Measurements from ENCODE around the gene COL8A2. TPM values are rescaled to one million over a fixed set of nuclear protein-coding genes. Genes with fewer than 3 reads are reported as not detected.
"Not testable (repeated sequence)": the region's sequence is repeated elsewhere in the genome, so short reads cannot be mapped to it uniquely, and the experiment has no call there.

COL8A2 gene
- polyA plus RNA-seq, 4 donors: 0.27 to 1.3 (median 0.32) TPM; not detected in 1

DNA sequence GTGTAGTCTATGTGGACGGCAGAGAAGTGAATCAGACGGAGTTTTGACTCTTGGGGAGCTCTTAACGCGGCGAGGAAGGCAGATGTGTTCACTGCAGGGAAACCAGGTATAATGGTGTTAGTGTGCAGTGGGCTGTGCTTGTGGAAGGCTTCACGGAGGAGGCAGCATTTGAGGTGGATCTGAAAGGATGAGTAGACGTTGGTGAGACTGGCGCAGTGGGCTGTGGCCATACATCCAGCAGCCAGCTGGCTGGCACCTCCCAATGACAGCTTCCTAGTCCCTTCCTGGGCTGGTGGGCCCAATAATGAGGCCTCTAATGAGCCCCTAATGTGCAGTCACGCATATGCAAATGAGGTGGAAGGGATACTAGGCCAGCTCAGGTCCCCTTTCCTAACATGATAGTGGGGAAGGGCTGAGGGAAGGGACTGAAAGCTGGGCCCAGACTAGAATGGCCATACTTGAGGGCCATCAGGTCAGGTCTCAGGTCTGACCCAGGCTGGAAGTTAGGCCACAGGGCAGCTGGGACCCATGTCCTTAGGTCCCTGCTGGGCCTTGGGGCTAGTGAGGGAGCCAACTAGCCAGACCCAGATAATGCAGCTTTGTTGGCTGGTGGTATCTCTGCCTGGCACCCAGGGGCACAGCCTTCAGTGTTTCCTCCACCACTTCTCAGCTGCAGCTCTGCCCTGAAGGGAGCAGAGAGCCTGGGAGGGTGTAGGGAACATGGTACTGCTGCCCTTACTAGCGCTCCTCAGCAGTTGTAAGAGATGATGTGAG lies 34.8 kb upstream of the COL8A2 start:
- peaks cover 0 to 40% (median 8%) of the 10 kb centered on the region in 3 donors for H3K4me1 ChIP-seq (ENCODE audit: control insufficient read depth in 3 of 3, insufficient read depth in 2 of 3, low read depth in 1 of 3, low read length in 2 of 3)
- H3K27me3 ChIP-seq (ENCODE audit: control insufficient read depth in 3 of 3, insufficient read depth in 3 of 3, low read length in 3 of 3): no peaks in the 10 kb centered on the region
- DNase-seq: no peak
- H3K36me3 ChIP-seq (ENCODE audit: control insufficient read depth in 3 of 3, insufficient read depth in 2 of 3, low read depth in 1 of 3, low read length in 3 of 3): peaks cover 0 to 28% (median 0%) of the 10 kb centered on the region in 3 donors
- no peak overlapping the region for H3K4me3 ChIP-seq (ENCODE audit: low read depth in 1 of 3, low read length in 3 of 3)
- FAIRE-seq: no peak
- WGBS, 3 donors: 84 to 93% (median 89%) methylated on average over 10 of the region's 10 CpGs
- H3K9me3 ChIP-seq (ENCODE audit: control insufficient read depth in 2 of 2, insufficient read depth in 1 of 2, low read depth in 1 of 2, low read length in 1 of 2): no peaks in the 10 kb centered on the region
- H3K27ac ChIP-seq (ENCODE audit: low read depth in 1 of 3, low read length in 2 of 3): peak overlapping the region in 1 of 3 donors; percentile 93

DNA sequence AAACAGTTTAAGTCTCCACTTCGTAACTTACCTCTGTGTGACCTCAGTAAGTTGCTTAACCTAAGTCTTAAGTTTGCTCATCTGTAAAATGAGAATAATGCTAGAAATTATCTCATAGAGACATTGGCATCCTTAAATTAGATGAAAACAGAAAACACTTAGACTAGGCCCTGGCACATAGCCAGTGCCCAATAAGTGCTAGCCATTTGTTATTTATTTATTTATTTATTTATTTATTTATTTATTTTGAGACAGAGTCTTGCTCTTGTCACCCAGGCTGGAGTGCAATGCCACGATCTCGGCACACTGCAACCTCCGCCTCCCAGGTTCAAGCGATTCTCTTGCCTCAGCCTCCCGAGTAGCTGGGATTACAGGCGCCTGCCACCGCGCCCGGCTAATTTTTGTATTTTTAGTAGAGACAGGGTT lies 33.8 kb upstream of the COL8A2 start:
- not testable (repeated sequence) for H3K27ac ChIP-seq (ENCODE audit: low read depth in 1 of 3, low read length in 2 of 3); FAIRE-seq

DNA sequence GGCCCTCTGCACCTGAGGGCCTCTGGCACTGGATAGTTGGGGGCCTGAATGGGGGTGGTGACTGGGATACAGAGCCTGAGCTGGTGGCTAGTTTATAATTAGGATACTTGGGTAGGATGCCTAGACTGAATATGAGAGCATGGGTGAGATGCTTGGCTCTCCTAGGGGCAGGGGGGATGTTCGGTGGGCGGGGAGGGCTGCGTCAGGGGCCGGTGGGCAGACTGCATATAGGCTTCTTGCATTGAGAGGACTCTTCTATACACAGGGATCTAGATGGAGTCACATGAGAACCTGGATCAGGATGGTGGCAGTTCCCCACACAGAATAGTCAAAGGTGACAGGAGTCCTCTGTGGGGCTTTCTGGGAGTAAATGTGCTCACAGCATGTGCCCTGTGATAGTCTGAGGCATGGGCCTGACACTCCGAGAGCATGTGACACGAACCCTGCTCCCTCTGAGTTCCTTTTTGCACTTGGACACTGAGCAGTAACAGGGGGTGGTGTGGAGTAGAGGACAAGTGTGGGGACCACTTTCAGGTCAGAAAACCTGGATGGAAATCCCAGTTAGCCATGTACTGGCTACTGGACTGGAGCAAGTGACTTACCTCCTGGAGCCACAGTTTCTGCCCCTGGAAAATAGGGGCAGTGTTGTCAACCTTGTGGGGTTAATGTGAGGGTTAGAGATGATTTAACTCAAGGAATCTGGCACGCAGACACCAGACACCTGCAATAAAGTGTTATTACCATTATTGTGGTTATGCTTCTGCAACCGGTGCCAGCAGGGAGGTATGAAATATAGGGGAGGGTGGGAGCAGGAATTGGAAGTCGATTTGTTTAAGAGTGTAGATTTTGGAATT lies 33.2 kb upstream of the COL8A2 start:
- Histone ChIP-seq H3K9me3 (ENCODE audit: control insufficient read depth in 2 of 2, insufficient read depth in 1 of 2, low read depth in 1 of 2, low read length in 1 of 2) (no peaks in the 10 kb centered on the region), H3K4me1 (ENCODE audit: control insufficient read depth in 3 of 3, insufficient read depth in 2 of 3, low read depth in 1 of 3, low read length in 2 of 3) (peaks cover 0 to 41% (median 8%) of the 10 kb centered on the region in 3 donors), H3K27ac (ENCODE audit: low read depth in 1 of 3, low read length in 2 of 3) (peak overlapping the region in 1 of 3 donors; percentile 99), H3K4me3 (ENCODE audit: low read depth in 1 of 3, low read length in 3 of 3) (peak overlapping the region in 2 of 3 donors; percentile 62 to 94), H3K36me3 (ENCODE audit: control insufficient read depth in 3 of 3, insufficient read depth in 2 of 3, low read depth in 1 of 3, low read length in 3 of 3) (peaks cover 0 to 22% (median 0%) of the 10 kb centered on the region in 3 donors), H3K27me3 (ENCODE audit: control insufficient read depth in 3 of 3, insufficient read depth in 3 of 3, low read length in 3 of 3) (no peaks in the 10 kb centered on the region)
- WGBS, 3 donors: 48 to 49% (median 49%) methylated on average over 9 of the region's 9 CpGs
- DNase-seq (no peak), FAIRE-seq (no peak)

More for the DNA sequence above, 33.8 kb upstream of the COL8A2 start:
- not testable (repeated sequence) for H3K27me3 ChIP-seq (ENCODE audit: control insufficient read depth in 3 of 3, insufficient read depth in 3 of 3, low read length in 3 of 3); DNase-seq; H3K9me3 ChIP-seq (ENCODE audit: control insufficient read depth in 2 of 2, insufficient read depth in 1 of 2, low read depth in 1 of 2, low read length in 1 of 2); H3K4me3 ChIP-seq (ENCODE audit: low read depth in 1 of 3, low read length in 3 of 3)
- WGBS, 3 donors: 92 to 94% (median 92%) methylated on average over 10 of the region's 10 CpGs
- H3K36me3 ChIP-seq (ENCODE audit: control insufficient read depth in 3 of 3, insufficient read depth in 2 of 3, low read depth in 1 of 3, low read length in 3 of 3): peaks cover 0 to 23% (median 0%) of the 10 kb centered on the region in 3 donors
- H3K4me1 ChIP-seq (ENCODE audit: control insufficient read depth in 3 of 3, insufficient read depth in 2 of 3, low read depth in 1 of 3, low read length in 2 of 3): peaks cover 0 to 41% (median 8%) of the 10 kb centered on the region in 3 donors

DNA sequence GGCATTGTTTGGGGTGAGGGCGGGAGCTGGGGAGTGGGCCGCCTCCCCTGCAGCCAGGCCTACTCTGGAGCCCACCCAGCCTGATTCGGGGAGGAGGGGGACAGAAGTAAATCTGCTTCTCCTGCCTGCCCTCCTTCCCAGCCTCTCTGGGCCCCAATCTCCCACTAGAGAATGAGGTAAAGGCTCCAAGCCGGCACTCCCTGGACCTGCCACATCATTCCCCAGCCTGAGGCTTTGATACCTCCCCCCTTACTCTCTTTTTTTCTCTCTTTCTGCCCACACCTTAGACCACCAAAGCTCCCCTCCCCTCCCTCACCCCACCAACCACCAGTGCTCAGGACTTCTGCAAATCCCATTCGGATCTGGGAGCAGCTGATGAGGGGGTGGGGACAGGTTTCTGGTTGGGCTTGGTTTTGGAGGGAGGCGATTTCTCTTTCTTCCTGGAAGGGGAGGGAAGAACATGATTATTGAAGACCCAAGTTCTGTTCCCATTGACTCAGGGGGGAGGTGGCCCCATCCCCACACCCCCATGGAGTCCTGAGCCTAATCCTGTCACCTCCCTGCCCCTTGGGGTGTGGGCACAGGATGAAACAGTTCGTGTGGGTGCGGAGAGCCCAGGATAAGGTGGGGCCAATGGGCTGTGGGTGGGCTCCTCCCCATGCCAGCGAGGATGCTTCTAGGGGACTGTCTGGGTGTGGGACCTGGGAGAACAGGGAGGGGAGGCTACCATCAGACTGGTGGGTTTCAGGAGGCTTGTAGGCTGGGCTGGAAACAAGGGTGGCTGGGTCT lies 32.3 kb upstream of the COL8A2 start:
- no peak for FAIRE-seq

DNA sequence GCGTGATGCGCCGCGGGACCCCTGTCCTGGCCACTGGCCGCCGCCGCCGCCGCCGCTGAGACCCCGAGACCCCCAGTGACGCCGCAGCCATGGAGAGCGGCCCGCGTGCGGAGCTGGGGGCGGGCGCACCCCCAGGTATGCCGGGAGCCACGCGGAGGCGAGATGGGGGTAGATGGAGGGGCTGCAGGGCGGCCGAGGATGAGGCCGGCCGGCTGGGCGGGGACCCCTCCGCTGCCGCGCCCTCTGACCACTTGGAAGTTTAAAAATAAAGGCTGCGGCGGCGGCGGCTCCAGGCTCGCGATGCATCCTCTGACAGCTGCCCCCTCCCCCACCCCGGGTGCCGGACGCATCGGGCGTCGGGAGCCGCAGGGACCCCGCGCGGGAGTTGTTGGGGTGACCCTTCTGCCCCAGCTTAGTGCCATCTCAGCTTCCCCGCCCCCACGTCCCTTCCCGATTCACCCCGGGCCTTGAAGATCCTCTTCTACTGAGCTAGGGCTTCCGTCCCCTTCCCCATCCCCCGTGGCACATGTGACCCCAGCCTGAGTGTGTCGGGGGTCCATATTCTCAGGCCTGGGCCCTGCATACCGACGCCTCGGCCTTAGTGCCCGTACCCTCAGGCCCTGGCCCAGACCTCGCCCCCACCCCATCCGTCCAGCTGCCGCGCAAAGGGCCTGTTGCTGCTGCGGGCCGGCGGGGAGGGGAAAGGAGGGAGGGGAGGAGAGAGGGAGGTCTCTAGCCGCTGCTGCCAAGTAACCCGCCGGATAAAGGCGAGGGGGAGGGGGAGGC lies 31.5 kb upstream of the COL8A2 start:
- FAIRE-seq (no peak), DNase-seq (peak in 1 of 2 donors; percentile 71)
- Histone ChIP-seq H3K4me3 (ENCODE audit: low read depth in 1 of 3, low read length in 3 of 3) (peak overlapping the region; percentile 62 to 99 (median 94)), H3K27ac (ENCODE audit: low read depth in 1 of 3, low read length in 2 of 3) (peak overlapping the region; percentile 80 to 99 (median 92)), H3K36me3 (ENCODE audit: control insufficient read depth in 3 of 3, insufficient read depth in 2 of 3, low read depth in 1 of 3, low read length in 3 of 3) (peaks cover 0 to 19% (median 0%) of the 10 kb centered on the region in 3 donors), H3K4me1 (ENCODE audit: control insufficient read depth in 3 of 3, insufficient read depth in 2 of 3, low read depth in 1 of 3, low read length in 2 of 3) (peaks cover under 1 to 38% (median 13%) of the 10 kb centered on the region in 3 donors), H3K27me3 (ENCODE audit: control insufficient read depth in 3 of 3, insufficient read depth in 3 of 3, low read length in 3 of 3) (no peaks in the 10 kb centered on the region), H3K9me3 (ENCODE audit: control insufficient read depth in 2 of 2, insufficient read depth in 1 of 2, low read depth in 1 of 2, low read length in 1 of 2) (no peaks in the 10 kb centered on the region)
- WGBS, 3 donors: 0 to 1% (median 1%) methylated on average over 45 to 69 of the region's 69 CpGs

More for the DNA sequence above, 32.3 kb upstream of the COL8A2 start:
- no peak for DNase-seq
- H3K4me1 ChIP-seq (ENCODE audit: control insufficient read depth in 3 of 3, insufficient read depth in 2 of 3, low read depth in 1 of 3, low read length in 2 of 3): peaks cover 0 to 41% (median 8%) of the 10 kb centered on the region in 3 donors
- H3K36me3 ChIP-seq (ENCODE audit: control insufficient read depth in 3 of 3, insufficient read depth in 2 of 3, low read depth in 1 of 3, low read length in 3 of 3): peaks cover 0 to 22% (median 0%) of the 10 kb centered on the region in 3 donors
- H3K27ac ChIP-seq (ENCODE audit: low read depth in 1 of 3, low read length in 2 of 3): peak overlapping the region; percentile 5 to 99 (median 80)
- H3K9me3 ChIP-seq (ENCODE audit: control insufficient read depth in 2 of 2, insufficient read depth in 1 of 2, low read depth in 1 of 2, low read length in 1 of 2): no peaks in the 10 kb centered on the region
- no peaks in the 10 kb centered on the region for H3K27me3 ChIP-seq (ENCODE audit: control insufficient read depth in 3 of 3, insufficient read depth in 3 of 3, low read length in 3 of 3)
- WGBS, 3 donors: 12 to 29% (median 25%) methylated on average over 7 to 9 of the region's 9 CpGs
- H3K4me3 ChIP-seq (ENCODE audit: low read depth in 1 of 3, low read length in 3 of 3): peak overlapping the region; percentile 62 to 99 (median 94)

DNA sequence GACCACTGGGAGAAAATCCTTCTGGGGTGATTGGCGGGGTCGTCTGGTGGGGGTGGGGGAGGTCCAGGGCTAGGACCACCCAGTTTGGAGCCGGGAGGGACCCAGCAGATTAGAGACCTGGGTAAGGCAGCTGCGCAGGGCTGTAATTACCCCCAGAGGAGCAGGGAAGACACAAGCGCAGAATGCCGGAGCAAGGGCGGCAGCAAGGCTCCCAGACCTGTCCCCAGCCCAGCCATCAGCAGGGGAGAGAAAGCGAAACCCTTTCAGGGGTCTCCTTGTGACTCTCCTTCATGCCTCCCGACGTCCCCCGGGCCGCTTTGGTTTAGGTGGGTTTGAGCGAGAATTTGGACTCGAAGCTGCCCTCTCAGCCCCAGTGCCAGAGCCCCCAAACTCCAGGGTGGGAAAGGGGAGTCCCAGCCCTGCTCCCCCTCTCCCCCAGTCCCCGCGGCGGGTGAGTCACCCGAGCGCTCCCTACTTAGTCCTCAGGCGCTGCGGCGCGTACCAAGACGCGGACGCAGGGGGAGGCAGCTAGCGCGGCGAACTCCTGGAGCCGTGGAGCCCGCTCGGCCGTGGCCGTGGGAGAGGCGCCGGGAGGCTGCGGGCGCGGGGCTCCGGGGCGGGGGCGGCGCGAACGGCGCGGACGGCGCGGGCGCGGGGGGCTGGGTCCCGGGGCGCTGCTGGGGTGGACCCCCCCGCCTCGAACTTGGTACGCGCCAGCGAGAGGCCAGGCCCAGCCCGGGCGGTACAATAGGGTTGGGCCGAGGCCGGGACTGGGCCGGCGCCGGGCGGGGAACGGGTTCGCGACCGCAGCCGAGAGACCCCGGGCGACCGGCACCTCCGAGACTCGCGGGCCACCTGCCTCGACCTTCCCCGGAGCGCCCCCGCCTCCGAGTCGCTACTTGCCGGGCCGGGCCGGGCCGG lies 30.6 kb upstream of the COL8A2 start, which contains the start of gene MAP7D1:
Gene MAP7D1 (plus strand): TSS at position 753 of the 921 bp plus-strand sequence. CDS start 258 bp downstream, outside the sequence.
- no peak for FAIRE-seq

More for the DNA sequence above, 30.6 kb upstream of the COL8A2 start, which contains the start of gene MAP7D1:
- no peaks in the 10 kb centered on the region for H3K27me3 ChIP-seq (ENCODE audit: control insufficient read depth in 3 of 3, insufficient read depth in 3 of 3, low read length in 3 of 3)
- peaks cover 3 to 33% (median 16%) of the 10 kb centered on the region in 3 donors for H3K4me1 ChIP-seq (ENCODE audit: control insufficient read depth in 3 of 3, insufficient read depth in 2 of 3, low read depth in 1 of 3, low read length in 2 of 3)
- peak within 1 kb of the TSS; percentile 80 to 99 (median 92) for H3K27ac ChIP-seq (ENCODE audit: low read depth in 1 of 3, low read length in 2 of 3)
- H3K9me3 ChIP-seq (ENCODE audit: control insufficient read depth in 2 of 2, insufficient read depth in 1 of 2, low read depth in 1 of 2, low read length in 1 of 2): no peaks in the 10 kb centered on the region
- peak; percentile 87 to 94 for DNase-seq
- H3K4me3 ChIP-seq (ENCODE audit: low read depth in 1 of 3, low read length in 3 of 3): peak within 1 kb of the TSS; percentile 69 to 99 (median 94)
- peaks cover 0 to 15% (median 0%) of the 10 kb centered on the region in 3 donors for H3K36me3 ChIP-seq (ENCODE audit: control insufficient read depth in 3 of 3, insufficient read depth in 2 of 3, low read depth in 1 of 3, low read length in 3 of 3)
- 0 to 1% (median 1%) methylated on average over 30 to 88 of the region's 88 CpGs for WGBS, 3 donors
